ENCODE data around the gene SNX21. TPM values are rescaled to one million over a fixed set of nuclear protein-coding genes. Genes with fewer than 3 reads are reported as not detected.

Gene SNX21
- total and polyA plus RNA-seq, 9 of the 15 experiments (the other 6 are each of a cell fraction or from before 2014, with no cell fraction given), result 0.10 to 1.2 (median 0.42) TPM

- 0% methylated on average over 1 of the region's 1 CpG for WGBS (ENCODE audit: insufficient coverage, low coverage, missing lambda C conversion rate)
- peak; percentile 88 for FAIRE-seq
- ChIA-PET POLR2A (no interaction called here), CTCF (ENCODE audit: low intra/inter-chr PET ratio) (no interaction called here)
- no peaks in the 10 kb centered on the region for H3K9me1 ChIP-seq (ENCODE audit: control insufficient read depth, insufficient read depth, low read length)
- H3K79me2 ChIP-seq (ENCODE audit: control insufficient read depth, insufficient read depth, low read length), result no peaks in the 10 kb centered on the region
- peak; percentile 32; the same call in 2 of the 3 replicates for ATAC-seq
- no TSS peak for BruUV-seq (replicated peaks)
- intact Hi-C loops (cut with micrococcal nuclease), result loop anchor here (10.0 kb wide), 1 partner anchor 48 kb away; the partner anchor contains the start of genes SPATA25 and ZSWIM1
- no peaks in the 10 kb centered on the region for H3K27me3 ChIP-seq (ENCODE audit: control insufficient read depth in 2 of 2, insufficient read depth in 2 of 2, low read length in 2 of 2)
- DNase-seq (ENCODE audit: extremely low read depth in 1 of 4, low spot score in 3 of 4), result peak; percentile 48 to 68 (median 51)
- no peaks in the 10 kb centered on the region for H3K36me3 ChIP-seq (ENCODE audit: control insufficient read depth, insufficient read depth, low read length)
- H3K9ac ChIP-seq (ENCODE audit: insufficient read depth in 1 of 2, low read depth in 2 of 2, low read length in 2 of 2), result no peak overlapping the region
- peaks cover 32 to 45% of the 10 kb centered on the region in 2 experiments for H3K4me1 ChIP-seq (replicated peaks in 1 of 2; ENCODE audit: control insufficient read depth in 2 of 2, insufficient read depth in 2 of 2, low read length in 2 of 2)
- H3K4me2 ChIP-seq (ENCODE audit: insufficient read depth, low read length), result no peak overlapping the region
- H4K20me1 ChIP-seq (replicated peaks; ENCODE audit: control insufficient read depth, insufficient read depth, low read length), result no peaks in the 10 kb centered on the region
- no peaks in the 10 kb centered on the region for H3K9me3 ChIP-seq (replicated peaks; ENCODE audit: control insufficient read depth, insufficient read depth, low read depth, low read length)
- in situ Hi-C loops (cut with MboI), result no loop called here
- no peak overlapping the region for H3K4me3 ChIP-seq
- no peak overlapping the region for H2AFZ ChIP-seq (ENCODE audit: low read depth, low read length)
- H3K27ac ChIP-seq (ENCODE audit: extremely low read depth, low read depth, low read length), result no peak overlapping the region
- TF ChIP-seq, protein P1, sequence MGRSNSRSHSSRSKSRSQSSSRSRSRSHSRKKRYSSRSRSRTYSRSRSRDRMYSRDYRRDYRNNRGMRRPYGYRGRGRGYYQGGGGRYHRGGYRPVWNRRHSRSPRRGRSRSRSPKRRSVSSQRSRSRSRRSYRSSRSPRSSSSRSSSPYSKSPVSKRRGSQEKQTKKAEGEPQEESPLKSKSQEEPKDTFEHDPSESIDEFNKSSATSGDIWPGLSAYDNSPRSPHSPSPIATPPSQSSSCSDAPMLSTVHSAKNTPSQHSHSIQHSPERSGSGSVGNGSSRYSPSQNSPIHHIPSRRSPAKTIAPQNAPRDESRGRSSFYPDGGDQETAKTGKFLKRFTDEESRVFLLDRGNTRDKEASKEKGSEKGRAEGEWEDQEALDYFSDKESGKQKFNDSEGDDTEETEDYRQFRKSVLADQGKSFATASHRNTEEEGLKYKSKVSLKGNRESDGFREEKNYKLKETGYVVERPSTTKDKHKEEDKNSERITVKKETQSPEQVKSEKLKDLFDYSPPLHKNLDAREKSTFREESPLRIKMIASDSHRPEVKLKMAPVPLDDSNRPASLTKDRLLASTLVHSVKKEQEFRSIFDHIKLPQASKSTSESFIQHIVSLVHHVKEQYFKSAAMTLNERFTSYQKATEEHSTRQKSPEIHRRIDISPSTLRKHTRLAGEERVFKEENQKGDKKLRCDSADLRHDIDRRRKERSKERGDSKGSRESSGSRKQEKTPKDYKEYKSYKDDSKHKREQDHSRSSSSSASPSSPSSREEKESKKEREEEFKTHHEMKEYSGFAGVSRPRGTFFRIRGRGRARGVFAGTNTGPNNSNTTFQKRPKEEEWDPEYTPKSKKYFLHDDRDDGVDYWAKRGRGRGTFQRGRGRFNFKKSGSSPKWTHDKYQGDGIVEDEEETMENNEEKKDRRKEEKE (IDR thresholded peaks at IDR 0.05; ENCODE audit: borderline replicate concordance in 1 of 2, control insufficient read depth in 1 of 2, low read depth in 2 of 2, low read length in 1 of 2), result no peak
- 0 out of 2 replicates have a peak, but pooled peaks have one; percentile 41 for TF ChIP-seq FOXP4 (CRISPR knock-in tag; IDR thresholded peaks at IDR 0.05; ENCODE audit: borderline replicate concordance)
- no peak for TF ChIP-seq BACH1 (tag; IDR thresholded peaks at IDR 0.05)
- TF ChIP-seq SP1 (CRISPR knock-in tag; IDR thresholded peaks at IDR 0.05), result no peak
- TF ChIP-seq NR4A1 (CRISPR knock-in tag; IDR thresholded peaks at IDR 0.05), result no peak
- no peak for TF ChIP-seq NR4A1 (tag; IDR thresholded peaks at IDR 0.05)
- peak; percentile 50; the same call in 1 of the 2 replicates for TF ChIP-seq E4F1 (CRISPR knock-in tag; IDR thresholded peaks at IDR 0.05; ENCODE audit: borderline replicate concordance)
- no peak for TF ChIP-seq MXI1 (IDR thresholded peaks at IDR 0.05; ENCODE audit: low read depth, low read length)
- TF ChIP-seq HDAC2 (IDR thresholded peaks at IDR 0.05), result peak; percentile 75
- no peak for TF ChIP-seq ZBTB8A (IDR thresholded peaks at IDR 0.05; ENCODE audit: partially characterized antibody)
- peak; percentile 36; the same call in 1 of the 2 replicates for TF ChIP-seq CTBP1 (IDR thresholded peaks at IDR 0.05; ENCODE audit: borderline replicate concordance)
- TF ChIP-seq, protein P2, sequence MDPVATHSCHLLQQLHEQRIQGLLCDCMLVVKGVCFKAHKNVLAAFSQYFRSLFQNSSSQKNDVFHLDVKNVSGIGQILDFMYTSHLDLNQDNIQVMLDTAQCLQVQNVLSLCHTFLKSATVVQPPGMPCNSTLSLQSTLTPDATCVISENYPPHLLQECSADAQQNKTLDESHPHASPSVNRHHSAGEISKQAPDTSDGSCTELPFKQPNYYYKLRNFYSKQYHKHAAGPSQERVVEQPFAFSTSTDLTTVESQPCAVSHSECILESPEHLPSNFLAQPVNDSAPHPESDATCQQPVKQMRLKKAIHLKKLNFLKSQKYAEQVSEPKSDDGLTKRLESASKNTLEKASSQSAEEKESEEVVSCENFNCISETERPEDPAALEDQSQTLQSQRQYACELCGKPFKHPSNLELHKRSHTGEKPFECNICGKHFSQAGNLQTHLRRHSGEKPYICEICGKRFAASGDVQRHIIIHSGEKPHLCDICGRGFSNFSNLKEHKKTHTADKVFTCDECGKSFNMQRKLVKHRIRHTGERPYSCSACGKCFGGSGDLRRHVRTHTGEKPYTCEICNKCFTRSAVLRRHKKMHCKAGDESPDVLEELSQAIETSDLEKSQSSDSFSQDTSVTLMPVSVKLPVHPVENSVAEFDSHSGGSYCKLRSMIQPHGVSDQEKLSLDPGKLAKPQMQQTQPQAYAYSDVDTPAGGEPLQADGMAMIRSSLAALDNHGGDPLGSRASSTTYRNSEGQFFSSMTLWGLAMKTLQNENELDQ (CRISPR knock-in tag; IDR thresholded peaks at IDR 0.05; ENCODE audit: borderline replicate concordance), result no peak
Measured at GRCh38 chr20:45836841-45837240, 3.2 kb downstream of the SNX21 start.
